ENCODE data around the gene BRI3.

The BRI3 gene

GRCh38 chr7:98241674-98242241 lies 39.7 kb upstream of the BRI3 start:
- no peak overlapping the region for H3K4me3 ChIP-seq
- H3K9me3 ChIP-seq: no peaks in the 10 kb centered on the region
- H3K27ac ChIP-seq: no peak overlapping the region
- intact Hi-C loops (cut with DNase I; ENCODE audit: low total_unique reads): no loop called here
- peaks cover 27 to 86% (median 65%) of the 10 kb centered on the region in 3 donors for H3K36me3 ChIP-seq
- no peaks in the 10 kb centered on the region for H3K27me3 ChIP-seq
- H3K4me1 ChIP-seq: no peaks in the 10 kb centered on the region
- TF ChIP-seq CTCF (IDR thresholded peaks at IDR 0.05): no peak
- no peak for DNase-seq

GRCh38 chr7:98242342-98242741 lies 39.1 kb upstream of the BRI3 start:
- Histone ChIP-seq H3K9me3 (no peaks in the 10 kb centered on the region), H3K4me3 (no peak overlapping the region), H3K4me1 (no peaks in the 10 kb centered on the region), H3K36me3 (peaks cover 27 to 83% (median 64%) of the 10 kb centered on the region in 3 donors), H3K27ac (no peak overlapping the region), H3K27me3 (no peaks in the 10 kb centered on the region)
- no peak for DNase-seq
- TF ChIP-seq CTCF (IDR thresholded peaks at IDR 0.05): no peak
- intact Hi-C loops (cut with DNase I; ENCODE audit: low total_unique reads): no loop called here

GRCh38 chr7:98242934-98243333 lies 38.6 kb upstream of the BRI3 start:
- Histone ChIP-seq H3K4me1 (no peaks in the 10 kb centered on the region), H3K4me3 (no peak overlapping the region), H3K36me3 (peaks cover 27 to 80% (median 58%) of the 10 kb centered on the region in 3 donors), H3K9me3 (no peaks in the 10 kb centered on the region), H3K27me3 (no peaks in the 10 kb centered on the region), H3K27ac (no peak overlapping the region)
- TF ChIP-seq CTCF (IDR thresholded peaks at IDR 0.05): no peak
- no peak for DNase-seq
- intact Hi-C loops (cut with DNase I; ENCODE audit: low total_unique reads): no loop called here

GRCh38 chr7:98244871-98245270 lies 36.6 kb upstream of the BRI3 start:
- no peak overlapping the region for H3K4me3 ChIP-seq
- TF ChIP-seq CTCF (IDR thresholded peaks at IDR 0.05): no peak
- DNase-seq: no peak
- H3K27me3 ChIP-seq: no peaks in the 10 kb centered on the region
- no peaks in the 10 kb centered on the region for H3K4me1 ChIP-seq
- H3K9me3 ChIP-seq: no peaks in the 10 kb centered on the region
- peaks cover 11 to 60% (median 40%) of the 10 kb centered on the region in 3 donors for H3K36me3 ChIP-seq
- intact Hi-C loops (cut with DNase I; ENCODE audit: low total_unique reads): no loop called here
- no peak overlapping the region for H3K27ac ChIP-seq

GRCh38 chr7:98248156-98248555 lies 33.3 kb upstream of the BRI3 start:
- H3K4me3 ChIP-seq: no peak overlapping the region
- no peak for TF ChIP-seq CTCF (IDR thresholded peaks at IDR 0.05)
- peaks cover 0 to 21% (median 18%) of the 10 kb centered on the region in 4 donors for H3K4me1 ChIP-seq

GRCh38 chr7:98249106-98249505 lies 32.4 kb upstream of the BRI3 start:
- Histone ChIP-seq H3K9me3 (no peaks in the 10 kb centered on the region), H3K27me3 (no peaks in the 10 kb centered on the region), H3K36me3 (peaks cover 0 to 23% (median 10%) of the 10 kb centered on the region in 3 donors), H3K27ac (no peak overlapping the region), H3K4me3 (no peak overlapping the region), H3K4me1 (peaks cover 0 to 27% (median 21%) of the 10 kb centered on the region in 4 donors)
- no peak for DNase-seq
- intact Hi-C loops (cut with DNase I; ENCODE audit: low total_unique reads): no loop called here
- TF ChIP-seq CTCF (IDR thresholded peaks at IDR 0.05): no peak

More at GRCh38 chr7:98248156-98248555, 33.3 kb upstream of the BRI3 start:
- H3K27ac ChIP-seq: no peak overlapping the region
- intact Hi-C loops (cut with DNase I; ENCODE audit: low total_unique reads): no loop called here
- no peaks in the 10 kb centered on the region for H3K27me3 ChIP-seq
- peaks cover 0 to 32% (median 20%) of the 10 kb centered on the region in 3 donors for H3K36me3 ChIP-seq
- no peak for DNase-seq
- H3K9me3 ChIP-seq: no peaks in the 10 kb centered on the region

Measured in tibial artery (tissue), 4 donors.